Sigmoid colon (tissue), 4 donors: ENCODE measurements around the gene ZDHHC11B.
"Not testable (repeated sequence)": the region's sequence is repeated elsewhere in the genome, so short reads cannot be mapped to it uniquely, and the experiment has no call there.

Experiments used
- CTCF ChIP-seq, 4 experiments: fragments of 450-650 bp in 3 of 4; fragments of 200-600 bp in 1 of 4; IDR thresholded peaks; one replicate each; pipeline ENCODE4 v1.5.1; 2016 to 2019; ENCODE audit warnings: antibody characterized with exemption in 4 of 4, mild to moderate bottlenecking in 3 of 4, moderate library complexity in 2 of 4
- EP300 ChIP-seq, 4 donors: sonication (generic); formaldehyde crosslinking; IDR thresholded peaks; one replicate each; pipeline ENCODE4 v1.6.1; 2017; ENCODE audit warnings: antibody characterized with exemption in 4 of 4
- POLR2A ChIP-seq, 2 donors: fragments of 450-650 bp; IDR thresholded peaks; one replicate each; pipeline ENCODE4 v1.6.1; 2016; ENCODE audit warnings: antibody characterized with exemption in 2 of 2, mild to moderate bottlenecking in 2 of 2, moderate library complexity in 2 of 2
- POLR2AphosphoS5 ChIP-seq, 4 donors: sonication (generic); formaldehyde crosslinking; IDR thresholded peaks; one replicate each; pipeline ENCODE4 v1.6.1; 2017; ENCODE audit warnings: antibody characterized with exemption in 4 of 4

- TF ChIP-seq CTCF, POLR2A, POLR2AphosphoS5, EP300 (IDR thresholded peaks at IDR 0.05): not testable (repeated sequence)
These were observed 13.5 kb upstream of the ZDHHC11B start for GRCh38 chr5:797986-798385.
